ENCODE measurements around the gene KRTDAP. TPM values are rescaled to one million over a fixed set of nuclear protein-coding genes. Genes with fewer than 3 reads are reported as not detected.

Gene KRTDAP
- polyA plus RNA-seq (2012; ENCODE audit: insufficient read depth, insufficient read length) = not detected

GRCh38 chr19:35490364-35490763 is at the start of gene KRTDAP:
KRTDAP (minus strand) TSS chr19:35490464; CDS start chr19:35490442, 22 bp downstream.
- no peak for DNase-seq (ENCODE audit: low read depth, low spot score)
- no peak within 1 kb of the TSS for H3K4me3 ChIP-seq (ENCODE audit: low read length)

GRCh38 chr19:35539850-35540249 is 49.6 kb upstream of the KRTDAP start:
- DNase-seq (ENCODE audit: low read depth, low spot score) = no peak

GRCh38 chr19:35539314-35539713 is 49.0 kb upstream of the KRTDAP start:
- DNase-seq (ENCODE audit: low read depth, low spot score) = no peak
- H3K4me3 ChIP-seq (ENCODE audit: low read length) = no peak overlapping the region

More at GRCh38 chr19:35539850-35540249, 49.6 kb upstream of the KRTDAP start:
- H3K4me3 ChIP-seq (ENCODE audit: low read length) = no peak overlapping the region

GRCh38 chr19:35534803-35535480 is 44.7 kb upstream of the KRTDAP start:
- H3K4me3 ChIP-seq (ENCODE audit: low read length) = no peak overlapping the region
- no peak for DNase-seq (ENCODE audit: low read depth, low spot score)

- DNase-seq (ENCODE audit: low read depth, low spot score) = no peak
- no peak overlapping the region for H3K4me3 ChIP-seq (ENCODE audit: low read length)
Observed at GRCh38 chr19:35533822-35534392, 43.6 kb upstream of the KRTDAP start.

GRCh38 chr19:35533201-35533821 is 43.0 kb upstream of the KRTDAP start, which contains the start of gene GAPDHS:
GAPDHS (plus strand) TSS chr19:35533456; CDS start chr19:35533528, 72 bp downstream.
- H3K4me3 ChIP-seq (ENCODE audit: low read length) = no peak within 1 kb of the TSS
- no peak for DNase-seq (ENCODE audit: low read depth, low spot score)

- DNase-seq (ENCODE audit: low read depth, low spot score) = no peak
- no peak overlapping the region for H3K4me3 ChIP-seq (ENCODE audit: low read length)
Observed at GRCh38 chr19:35531291-35531690, 41.0 kb upstream of the KRTDAP start.

GRCh38 chr19:35529241-35530218 is 39.3 kb upstream of the KRTDAP start:
- no peak for DNase-seq (ENCODE audit: low read depth, low spot score)

GRCh38 chr19:35528218-35529038 is 38.2 kb upstream of the KRTDAP start, which contains the start of gene SBSN:
SBSN (minus strand) TSS chr19:35528311; CDS start chr19:35528281, 30 bp downstream.
- DNase-seq (ENCODE audit: low read depth, low spot score) = no peak
- no peak within 1 kb of the TSS for H3K4me3 ChIP-seq (ENCODE audit: low read length)

More at GRCh38 chr19:35529241-35530218, 39.3 kb upstream of the KRTDAP start:
- H3K4me3 ChIP-seq (ENCODE audit: low read length) = no peak overlapping the region

GRCh38 chr19:35525873-35526272 is 35.6 kb upstream of the KRTDAP start:
- no peak overlapping the region for H3K4me3 ChIP-seq (ENCODE audit: low read length)
- DNase-seq (ENCODE audit: low read depth, low spot score) = no peak

- no peak overlapping the region for H3K4me3 ChIP-seq (ENCODE audit: low read length)
- no peak for DNase-seq (ENCODE audit: low read depth, low spot score)
Observed at GRCh38 chr19:35524181-35524837, 34.0 kb upstream of the KRTDAP start.

GRCh38 chr19:35522745-35523327 is 32.6 kb upstream of the KRTDAP start:
- H3K4me3 ChIP-seq (ENCODE audit: low read length) = no peak overlapping the region
- no peak for DNase-seq (ENCODE audit: low read depth, low spot score)

- H3K4me3 ChIP-seq (ENCODE audit: low read length) = no peak overlapping the region
- no peak for DNase-seq (ENCODE audit: low read depth, low spot score)
Observed at GRCh38 chr19:35521124-35521743, 31.0 kb upstream of the KRTDAP start.

GRCh38 chr19:35519291-35519690 is 29.0 kb upstream of the KRTDAP start:
- DNase-seq (ENCODE audit: low read depth, low spot score) = no peak
- H3K4me3 ChIP-seq (ENCODE audit: low read length) = no peak overlapping the region

GRCh38 chr19:35518313-35518712 is 28.0 kb upstream of the KRTDAP start:
- H3K4me3 ChIP-seq (ENCODE audit: low read length) = no peak overlapping the region
- DNase-seq (ENCODE audit: low read depth, low spot score) = no peak

GRCh38 chr19:35517342-35517741 is 27.1 kb upstream of the KRTDAP start:
- no peak overlapping the region for H3K4me3 ChIP-seq (ENCODE audit: low read length)
- no peak for DNase-seq (ENCODE audit: low read depth, low spot score)

- H3K4me3 ChIP-seq (ENCODE audit: low read length) = no peak overlapping the region
- no peak for DNase-seq (ENCODE audit: low read depth, low spot score)
Observed at GRCh38 chr19:35516310-35516709, 26.0 kb upstream of the KRTDAP start.
